Measurements from ENCODE around the gene BICC1.
"Not testable (repeated sequence)": the region's sequence is repeated elsewhere in the genome, so short reads cannot be mapped to it uniquely, and the experiment has no call there.

BICC1 gene

DNA sequence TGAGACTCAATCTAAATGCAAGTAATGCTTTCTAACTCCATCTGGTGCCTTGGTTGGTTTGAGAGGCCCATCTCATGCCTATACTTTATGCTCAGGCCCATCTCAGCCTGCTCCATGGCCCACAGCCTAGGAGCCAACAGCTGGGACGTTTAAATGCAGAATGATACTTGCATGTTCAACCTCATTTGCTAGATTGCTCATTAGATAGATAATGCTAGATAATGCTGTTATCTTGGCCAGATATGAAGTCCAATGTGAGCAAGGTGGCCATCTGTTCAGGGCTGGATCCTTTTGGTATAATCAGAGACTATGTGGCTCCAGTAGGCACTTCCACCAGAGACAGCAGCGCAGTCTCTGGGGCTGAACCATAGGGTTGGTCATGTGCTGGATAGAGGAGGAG is 342.1 kb downstream of the BICC1 start:
- no peak for DNase-seq (ENCODE audit: low read depth in 3 of 3)

DNA sequence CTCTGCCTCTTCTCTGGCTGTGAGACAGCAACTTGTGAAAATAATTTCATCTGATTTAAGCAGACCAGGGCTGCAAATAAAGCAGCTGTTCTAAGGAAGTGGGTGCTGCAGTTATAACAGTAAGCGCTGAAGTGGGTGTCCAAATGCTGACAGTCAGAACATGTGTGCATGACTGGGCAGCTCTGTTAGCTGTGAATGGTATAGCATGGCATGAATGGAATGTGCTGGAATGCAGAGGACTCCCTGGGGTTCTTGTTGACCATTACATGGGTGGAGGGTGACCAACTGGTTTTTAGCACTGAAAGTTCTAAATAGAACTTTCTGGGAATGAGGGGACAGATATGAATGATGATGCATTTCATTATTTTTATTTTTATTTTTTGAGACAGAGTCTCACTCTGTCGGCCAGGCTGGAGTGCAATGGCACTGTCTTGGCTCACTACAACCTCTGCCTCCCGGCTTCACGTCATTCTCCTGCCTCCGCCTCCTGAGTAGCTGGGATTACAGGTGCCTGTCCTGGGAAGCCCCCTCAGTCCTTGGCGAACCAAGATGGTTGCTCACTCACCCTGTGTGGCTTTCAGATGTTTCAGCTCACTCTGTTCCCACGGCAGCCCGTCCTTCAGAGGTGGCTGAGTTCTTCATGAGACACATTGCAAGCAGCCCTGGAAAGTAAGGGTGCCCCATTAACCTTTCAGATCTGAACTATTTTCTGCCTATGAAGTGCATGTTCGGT is 344.0 kb downstream of the BICC1 start:
- no peak for DNase-seq (ENCODE audit: low read depth in 3 of 3)

DNA sequence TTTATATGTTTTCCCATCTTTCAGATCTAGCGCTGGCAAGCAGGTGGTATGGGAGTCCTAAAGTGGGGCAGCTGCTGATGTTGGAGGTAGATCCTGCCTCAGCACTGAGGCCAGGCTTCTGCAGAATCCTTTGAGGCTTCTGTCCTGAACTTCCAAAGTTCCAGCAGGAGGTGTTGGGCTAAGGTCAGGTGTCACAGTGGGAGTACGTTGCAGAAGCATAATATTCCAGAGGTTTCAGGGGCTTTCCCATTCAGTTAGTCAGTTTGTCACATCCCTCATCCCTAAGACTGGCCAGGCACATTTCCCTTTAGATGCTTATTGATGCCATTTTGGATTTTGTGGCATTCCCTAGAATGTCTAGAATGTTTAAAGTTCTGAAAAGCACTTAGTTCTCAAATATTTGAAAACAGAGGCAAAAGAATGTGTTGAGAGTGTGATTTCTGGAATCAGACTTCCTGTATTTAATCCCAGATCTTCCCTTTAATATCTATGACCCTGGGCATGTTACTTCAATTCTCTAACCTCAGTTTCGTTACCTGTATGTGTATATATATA is 344.7 kb downstream of the BICC1 start:
- no peak for DNase-seq (ENCODE audit: low read depth in 3 of 3)

DNA sequence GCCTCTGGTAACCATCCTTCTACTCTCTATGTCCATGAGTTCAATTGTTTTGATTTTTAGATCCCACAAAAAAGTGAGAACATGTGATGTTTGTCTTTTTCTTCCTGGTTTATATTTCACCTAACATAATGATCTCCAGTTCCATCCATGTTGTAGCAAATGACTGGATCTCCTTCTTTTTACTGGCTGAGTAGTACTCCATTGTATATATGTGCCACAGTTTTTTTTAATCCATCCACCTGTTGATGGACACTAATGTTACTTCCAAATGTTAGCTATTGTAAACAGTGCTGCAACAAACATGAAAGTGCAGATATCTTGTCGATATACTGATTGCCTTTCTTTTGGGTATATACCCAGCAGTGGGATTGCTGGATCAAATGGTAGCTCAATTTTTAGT is 345.5 kb downstream of the BICC1 start:
- DNase-seq (ENCODE audit: low read depth in 3 of 3): not testable (repeated sequence)

DNA sequence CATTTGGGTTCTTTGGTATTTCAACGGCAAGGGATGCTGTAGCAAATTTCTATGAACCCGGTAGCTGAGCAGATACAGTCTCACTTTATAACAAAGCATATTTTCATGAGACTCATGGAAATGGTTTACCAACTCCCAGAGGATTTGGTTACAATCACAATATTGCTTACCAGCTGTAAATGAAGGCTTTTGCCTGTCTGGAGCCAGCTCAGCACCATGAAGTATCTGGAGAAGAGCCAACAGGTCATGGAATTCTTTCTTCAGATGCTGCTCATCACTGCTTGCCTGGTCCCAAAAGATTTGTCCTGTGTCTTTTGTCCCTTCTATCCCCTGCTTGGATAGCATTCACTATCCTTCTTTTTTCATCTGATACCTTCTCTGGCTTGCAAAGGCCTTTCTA is 346.9 kb downstream of the BICC1 start:
- DNase-seq (ENCODE audit: low read depth in 3 of 3): no peak

DNA sequence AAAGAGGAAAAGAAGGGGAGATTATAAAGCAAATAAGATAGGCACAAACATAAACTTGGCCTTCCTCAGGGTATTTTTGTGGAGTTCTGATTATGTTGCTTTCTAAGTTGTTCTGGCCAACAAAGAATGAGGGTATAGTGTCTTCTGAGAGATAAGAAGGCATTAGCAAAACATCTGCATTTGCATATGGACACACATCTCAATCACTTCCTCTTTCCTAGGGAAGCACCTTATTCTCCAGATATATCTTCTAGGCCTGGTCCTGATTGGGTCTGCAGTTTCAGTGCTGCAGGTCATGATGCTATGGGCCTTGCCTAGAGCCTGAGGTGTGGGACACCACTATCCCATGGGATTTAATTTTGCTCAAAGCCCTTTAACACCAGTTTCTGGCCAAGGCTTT is 355.0 kb downstream of the BICC1 start:
- no peak for DNase-seq (ENCODE audit: low read depth in 3 of 3)

DNA sequence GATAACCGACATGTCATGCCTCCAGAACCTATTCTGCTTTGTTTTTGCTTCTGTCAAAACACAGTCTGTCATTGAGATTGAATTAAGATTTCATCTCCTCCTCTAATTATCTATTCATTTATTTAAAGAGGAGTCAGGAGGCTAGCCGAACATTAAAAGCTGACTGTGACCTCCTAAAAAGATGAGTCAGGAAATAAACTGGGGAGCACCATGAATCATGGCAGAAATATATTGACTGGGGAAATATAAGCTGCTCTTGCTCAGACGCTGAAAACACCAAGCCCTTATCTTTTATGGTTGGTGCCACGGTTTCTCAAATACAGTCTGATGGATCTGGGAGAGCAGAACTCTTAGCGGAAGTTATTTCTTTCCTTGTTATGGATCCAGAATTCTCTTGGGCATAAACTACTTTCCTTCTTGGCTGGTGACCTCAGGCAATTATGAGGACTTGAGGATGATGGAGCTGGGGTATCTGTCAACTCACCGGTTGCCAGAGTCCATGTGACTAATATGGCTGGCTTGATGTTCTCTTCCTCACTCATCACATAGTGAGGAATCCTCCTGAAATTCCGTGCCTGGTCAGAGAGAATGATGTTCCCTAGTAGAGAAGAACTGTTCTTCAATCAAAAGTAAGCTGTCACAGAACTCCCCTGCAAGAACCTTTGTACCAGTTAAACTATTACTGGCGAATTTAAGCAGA is 356.2 kb downstream of the BICC1 start:
- DNase-seq (ENCODE audit: low read depth in 3 of 3): no peak

DNA sequence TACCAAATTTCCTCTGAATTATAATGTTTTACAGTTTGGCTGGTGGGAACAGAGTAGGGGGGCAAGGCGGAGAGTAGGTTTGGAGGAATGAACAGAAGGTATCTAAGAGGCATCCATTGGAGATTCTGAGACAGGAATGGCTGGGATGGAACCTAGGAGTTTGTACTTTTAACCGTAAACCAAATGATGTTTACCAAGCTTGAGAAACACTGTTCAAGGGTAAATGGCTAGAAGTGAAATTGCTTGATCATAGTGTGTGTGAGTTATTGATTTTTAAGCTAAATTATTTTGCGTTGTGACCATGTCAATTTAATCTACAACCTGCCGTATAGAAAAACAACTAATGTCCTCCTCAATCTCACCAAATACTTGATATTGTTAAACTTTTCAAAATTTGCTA is 357.4 kb downstream of the BICC1 start:
- DNase-seq (ENCODE audit: low read depth in 3 of 3): no peak

DNA sequence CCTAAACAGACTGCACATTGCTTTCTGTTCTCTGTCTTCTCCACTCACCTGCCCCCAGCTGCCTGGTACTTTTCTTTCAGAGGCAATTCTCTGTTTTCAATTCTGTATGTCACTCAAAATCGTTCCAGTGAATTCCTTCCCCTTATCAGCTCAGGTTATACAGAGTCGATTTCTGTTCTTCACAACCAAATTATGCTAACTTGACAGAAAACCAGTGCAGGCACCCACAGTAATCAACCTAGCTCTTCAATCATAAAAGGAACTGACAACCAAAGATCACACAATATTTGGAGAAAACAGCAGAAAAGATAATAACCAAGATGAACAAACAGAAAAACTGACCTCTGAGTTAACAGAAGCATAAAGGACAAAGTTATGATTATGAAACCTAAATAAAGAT is 360.5 kb downstream of the BICC1 start:
- DNase-seq (ENCODE audit: low read depth in 3 of 3): no peak

Measured in stimulated activated CD4-positive, alpha-beta T cell treated with anti-CD3 and anti-CD28 coated beads, TNF-alpha, amount 100 ng/mL, for 4 hours (primary cell).